Nephron (organoid): ENCODE data around the gene TFF3.

Experiments used
- H3K27ac Mint-ChIP-seq, 3 experiments: 2 replicates each; pipeline ENCODE4 v1.8.0; 2020; ENCODE audit warnings: mixed read lengths in 3 of 3, mild to moderate bottlenecking in 2 of 3, moderate library complexity in 1 of 3
- H3K27me3 Mint-ChIP-seq: 2 replicates; pipeline ENCODE4 v1.8.0; 2021; ENCODE audit warnings: low read depth, mild to moderate bottlenecking, moderate library complexity, mixed read lengths
- H3K36me3 Mint-ChIP-seq: 2 replicates; pipeline ENCODE4 v1.8.0; 2020; ENCODE audit warnings: low read depth, mixed read lengths
- H3K4me1 Mint-ChIP-seq: 2 replicates; pipeline ENCODE4 v1.8.0; 2020; ENCODE audit warnings: mixed read lengths
- H3K4me3 Mint-ChIP-seq, 3 experiments: 2 replicates each; pipeline ENCODE4 v1.8.0; 2020; ENCODE audit warnings: mild to moderate bottlenecking in 3 of 3, mixed read lengths in 3 of 3, moderate library complexity in 2 of 3
- H3K9me3 Mint-ChIP-seq: 2 replicates; pipeline ENCODE4 v1.8.0; 2020; ENCODE audit warnings: mixed read lengths
- TF ChIP-seq, protein P1 (sequence below), 3 experiments: fragments of 200-600 bp; sonication (generic); IDR thresholded peaks; one replicate each; pipeline ENCODE4 v1.5.0; 2021; ENCODE audit warnings: antibody characterized with exemption in 3 of 3; ENCODE audit not compliant: unreplicated experiment in 3 of 3

The TFF3 gene

DNA sequence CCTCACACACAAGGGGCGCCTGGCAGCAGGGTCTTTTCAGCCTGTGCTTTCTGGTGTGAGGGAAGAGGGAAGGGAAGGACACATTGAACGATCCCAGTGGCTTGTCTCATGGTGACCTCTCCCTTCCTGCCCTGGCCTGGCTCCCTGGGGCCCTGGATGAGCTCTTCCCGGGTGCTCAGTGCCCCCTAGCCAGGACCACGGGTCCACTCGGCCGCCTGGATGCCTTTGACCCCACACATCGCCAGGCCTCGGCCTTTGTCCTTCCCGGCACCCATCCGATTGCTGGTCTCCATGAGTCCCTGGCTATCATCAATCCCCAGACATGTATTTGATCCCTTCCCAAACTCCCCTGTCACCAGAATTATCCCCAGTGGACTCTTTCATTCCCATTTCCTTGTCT lies 6.0 kb upstream of the TFF3 start:
- Mint-ChIP-seq H3K36me3 (no peaks in the 10 kb centered on the region), H3K4me1 (no peaks in the 10 kb centered on the region), H3K9me3 (peaks cover 9% of the 10 kb centered on the region), H3K4me3 (no peak overlapping the region), H3K27ac (no peak overlapping the region), H3K27me3 (peaks cover 4% of the 10 kb centered on the region)
- TF ChIP-seq, protein P1, sequence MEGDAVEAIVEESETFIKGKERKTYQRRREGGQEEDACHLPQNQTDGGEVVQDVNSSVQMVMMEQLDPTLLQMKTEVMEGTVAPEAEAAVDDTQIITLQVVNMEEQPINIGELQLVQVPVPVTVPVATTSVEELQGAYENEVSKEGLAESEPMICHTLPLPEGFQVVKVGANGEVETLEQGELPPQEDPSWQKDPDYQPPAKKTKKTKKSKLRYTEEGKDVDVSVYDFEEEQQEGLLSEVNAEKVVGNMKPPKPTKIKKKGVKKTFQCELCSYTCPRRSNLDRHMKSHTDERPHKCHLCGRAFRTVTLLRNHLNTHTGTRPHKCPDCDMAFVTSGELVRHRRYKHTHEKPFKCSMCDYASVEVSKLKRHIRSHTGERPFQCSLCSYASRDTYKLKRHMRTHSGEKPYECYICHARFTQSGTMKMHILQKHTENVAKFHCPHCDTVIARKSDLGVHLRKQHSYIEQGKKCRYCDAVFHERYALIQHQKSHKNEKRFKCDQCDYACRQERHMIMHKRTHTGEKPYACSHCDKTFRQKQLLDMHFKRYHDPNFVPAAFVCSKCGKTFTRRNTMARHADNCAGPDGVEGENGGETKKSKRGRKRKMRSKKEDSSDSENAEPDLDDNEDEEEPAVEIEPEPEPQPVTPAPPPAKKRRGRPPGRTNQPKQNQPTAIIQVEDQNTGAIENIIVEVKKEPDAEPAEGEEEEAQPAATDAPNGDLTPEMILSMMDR (IDR thresholded peaks at IDR 0.05; ENCODE audit: unreplicated experiment in 3 of 3): no peak

DNA sequence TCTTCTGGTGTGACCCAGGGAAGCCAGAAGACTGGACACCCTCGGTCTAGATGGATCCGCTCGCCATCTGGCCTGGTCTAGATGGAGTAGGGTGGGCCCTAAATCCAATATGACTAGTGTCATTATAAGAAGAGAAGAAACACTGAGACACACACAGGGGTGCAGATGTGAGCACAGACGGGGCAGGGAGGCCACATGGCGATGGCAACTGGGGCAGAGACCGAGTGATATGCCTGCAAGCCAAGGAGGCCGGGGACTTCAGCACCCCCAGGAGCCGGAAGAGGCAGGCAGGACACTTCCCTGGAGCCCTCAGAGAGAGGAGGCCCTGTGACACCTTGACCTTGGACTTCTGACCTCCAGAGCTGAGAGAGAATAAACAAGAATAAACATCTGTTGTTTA lies 5.6 kb upstream of the TFF3 start:
- Mint-ChIP-seq H3K4me3 (no peak overlapping the region), H3K27me3 (peaks cover 4% of the 10 kb centered on the region), H3K27ac (no peak overlapping the region), H3K36me3 (no peaks in the 10 kb centered on the region), H3K4me1 (no peaks in the 10 kb centered on the region), H3K9me3 (peaks cover 9% of the 10 kb centered on the region)
- TF ChIP-seq, protein P1 (IDR thresholded peaks at IDR 0.05; ENCODE audit: unreplicated experiment in 3 of 3): no peak

DNA sequence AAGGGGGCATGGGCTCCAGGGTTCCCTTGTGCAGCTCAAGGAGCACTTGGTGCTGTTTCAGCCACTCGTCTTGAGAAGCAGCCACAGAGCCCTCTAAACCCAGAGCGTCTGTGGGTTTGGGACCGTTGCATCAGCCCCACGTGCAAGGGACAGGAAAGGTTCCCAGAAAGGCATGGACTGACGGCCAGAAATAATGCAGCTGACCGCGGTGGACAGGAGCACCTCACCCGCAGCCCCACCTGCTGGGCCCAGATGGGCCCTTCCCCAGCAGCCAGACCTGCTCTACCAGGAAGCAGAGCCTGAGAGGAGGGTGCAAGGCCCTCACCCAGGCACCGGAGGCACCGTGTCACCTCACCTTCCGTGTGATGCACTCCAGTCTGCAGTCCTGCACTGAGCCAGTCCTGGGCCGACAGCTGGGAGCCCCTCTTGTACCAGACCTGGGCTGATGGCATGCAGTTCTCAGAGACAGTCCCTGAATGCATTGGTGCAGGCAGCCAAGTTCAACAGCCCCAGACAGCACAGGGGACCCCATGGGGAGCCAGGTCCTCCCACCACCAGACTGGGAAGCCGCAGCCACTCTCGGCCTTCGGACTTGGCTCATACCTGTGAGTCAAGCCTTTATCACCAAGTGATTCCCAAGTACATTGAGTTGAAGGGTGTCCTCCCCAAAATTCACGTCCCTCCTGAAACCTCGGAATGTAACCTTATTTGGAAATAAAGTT lies 4.8 kb upstream of the TFF3 start:
- Mint-ChIP-seq H3K27ac (no peak overlapping the region), H3K4me3 (no peak overlapping the region), H3K36me3 (no peaks in the 10 kb centered on the region), H3K27me3 (peaks cover 9% of the 10 kb centered on the region), H3K4me1 (peaks cover 7% of the 10 kb centered on the region), H3K9me3 (peaks cover 3% of the 10 kb centered on the region)
- TF ChIP-seq, protein P1 (IDR thresholded peaks at IDR 0.05; ENCODE audit: unreplicated experiment in 3 of 3): no peak

DNA sequence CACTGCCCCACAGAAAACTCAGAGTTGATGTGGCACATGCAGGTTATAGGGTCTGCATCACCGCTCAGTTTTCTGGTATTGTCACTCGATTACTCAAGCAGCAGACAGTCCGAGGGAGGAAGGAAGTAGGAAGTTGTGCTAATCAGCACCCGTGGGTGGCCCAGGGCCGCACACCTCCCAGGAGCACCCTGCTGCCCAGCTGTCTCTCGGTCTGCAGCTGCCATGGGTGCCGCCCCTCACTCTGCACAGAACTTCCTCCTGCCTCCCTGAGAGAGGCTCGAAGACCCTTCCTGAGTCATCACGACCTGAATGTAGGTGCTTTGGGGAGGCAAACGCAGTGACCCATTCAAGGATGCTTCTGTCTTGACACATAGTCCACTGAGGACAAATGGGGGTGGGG lies 4.2 kb upstream of the TFF3 start:
- TF ChIP-seq, protein P1 (IDR thresholded peaks at IDR 0.05; ENCODE audit: unreplicated experiment in 3 of 3): no peak
- peaks cover 10% of the 10 kb centered on the region for H3K4me1 Mint-ChIP-seq

DNA sequence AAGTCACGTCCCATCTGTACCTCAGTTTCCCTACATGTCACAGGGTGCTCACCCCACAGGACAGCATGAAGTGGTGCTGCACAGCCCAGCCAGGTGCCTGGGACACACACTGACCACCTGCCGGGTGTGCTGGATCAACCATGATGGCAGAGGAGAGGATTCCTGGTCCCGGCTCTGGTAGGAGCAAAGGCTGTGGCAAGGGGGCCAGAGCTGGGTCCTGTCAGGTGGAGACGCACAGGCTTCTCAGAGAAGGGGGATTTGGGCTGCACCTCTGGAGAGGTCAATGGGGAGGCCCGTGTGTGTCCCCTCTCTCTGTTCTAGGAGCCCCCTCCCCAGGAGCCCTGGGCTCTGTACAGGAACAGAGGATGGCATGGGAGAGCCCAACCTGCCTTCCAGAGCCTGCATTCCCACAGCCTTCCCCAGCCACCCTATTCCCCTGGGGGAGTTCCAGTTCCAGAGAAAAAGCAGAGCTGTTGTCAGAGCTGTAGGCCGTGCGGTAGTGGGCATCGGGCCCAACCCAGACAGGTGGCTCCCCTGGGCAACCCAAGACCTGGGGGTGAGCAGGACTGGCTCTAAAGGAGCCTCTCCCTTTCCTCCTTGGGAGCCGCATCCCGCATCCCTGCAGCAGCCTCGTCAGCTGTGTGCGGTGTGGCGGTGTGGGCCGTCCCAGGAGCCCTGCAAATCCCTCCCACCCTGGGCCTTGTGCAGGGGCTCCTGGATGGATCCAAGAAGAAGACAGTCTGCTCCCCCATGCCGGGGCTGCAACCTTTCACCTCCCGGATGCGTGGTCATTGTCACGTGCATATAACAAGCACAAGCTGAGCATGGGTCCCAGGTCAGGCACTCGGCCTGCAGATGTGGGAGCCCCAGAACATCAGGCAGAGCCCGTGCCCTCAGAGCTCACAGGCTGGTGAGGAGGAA lies 2.9 kb upstream of the TFF3 start:
- Mint-ChIP-seq H3K4me1 (peaks cover 22% of the 10 kb centered on the region), H3K9me3 (no peaks in the 10 kb centered on the region), H3K36me3 (no peaks in the 10 kb centered on the region), H3K4me3 (no peak overlapping the region), H3K27ac (no peak overlapping the region), H3K27me3 (peaks cover 16% of the 10 kb centered on the region)
- TF ChIP-seq, protein P1 (IDR thresholded peaks at IDR 0.05; ENCODE audit: unreplicated experiment in 3 of 3): no peak

More for the DNA sequence above, 4.2 kb upstream of the TFF3 start:
- H3K27ac Mint-ChIP-seq: no peak overlapping the region
- H3K4me3 Mint-ChIP-seq: no peak overlapping the region
- peaks cover 9% of the 10 kb centered on the region for H3K27me3 Mint-ChIP-seq
- peaks cover 1% of the 10 kb centered on the region for H3K9me3 Mint-ChIP-seq
- no peaks in the 10 kb centered on the region for H3K36me3 Mint-ChIP-seq
